HG02884 (cell line): ENCODE results near the gene SMARCB1.

Experiments used
- ATAC-seq: cut with Tn5 transposase; IDR thresholded peaks from one replicate; pipeline ENCODE4 v1.9.1; 2021; ENCODE audit warnings: mild to moderate bottlenecking, moderate library complexity; ENCODE audit not compliant: unreplicated experiment

The SMARCB1 gene

GRCh38 chr22:23779731-23780130 is 7.0 kb upstream of the SMARCB1 start:
- no peak for ATAC-seq

GRCh38 chr22:23780146-23780748 is 6.5 kb upstream of the SMARCB1 start:
- no peak for ATAC-seq

- ATAC-seq: no peak
Measured at GRCh38 chr22:23781065-23781464, 5.7 kb upstream of the SMARCB1 start.

GRCh38 chr22:23781511-23782183 is 5.1 kb upstream of the SMARCB1 start:
- ATAC-seq: no peak

- no peak for ATAC-seq
Measured at GRCh38 chr22:23782252-23782651, 4.5 kb upstream of the SMARCB1 start.

- ATAC-seq: no peak
Measured at GRCh38 chr22:23782703-23783102, 4.1 kb upstream of the SMARCB1 start.

- no peak for ATAC-seq
Measured at GRCh38 chr22:23783265-23784150, 3.3 kb upstream of the SMARCB1 start.

GRCh38 chr22:23784215-23784732 is 2.5 kb upstream of the SMARCB1 start:
- ATAC-seq: no peak

- no peak for ATAC-seq
Measured at GRCh38 chr22:23786261-23786710, 480 bp upstream of the SMARCB1 start.

GRCh38 chr22:23787600-23787896 is 782 bp downstream of the SMARCB1 start:
- no peak for ATAC-seq

- ATAC-seq: no peak
Measured at GRCh38 chr22:23787910-23788309, 1.1 kb downstream of the SMARCB1 start.

GRCh38 chr22:23789121-23789520 is 2.4 kb downstream of the SMARCB1 start:
- no peak for ATAC-seq

- ATAC-seq: no peak
Measured at GRCh38 chr22:23789638-23790037, 2.9 kb downstream of the SMARCB1 start.

- ATAC-seq: no peak
Measured at GRCh38 chr22:23790819-23791737, 4.3 kb downstream of the SMARCB1 start.

- ATAC-seq: no peak
Measured at GRCh38 chr22:23791738-23792645, 5.2 kb downstream of the SMARCB1 start.

- no peak for ATAC-seq
Measured at GRCh38 chr22:23793326-23793725, 6.6 kb downstream of the SMARCB1 start.

- no peak for ATAC-seq
Measured at GRCh38 chr22:23796461-23796860, 9.7 kb downstream of the SMARCB1 start.

GRCh38 chr22:23800297-23801237 is 13.8 kb downstream of the SMARCB1 start:
- no peak for ATAC-seq
